Measurements from ENCODE around the gene ANKRD62.
"Not testable (repeated sequence)": the region's sequence is repeated elsewhere in the genome, so short reads cannot be mapped to it uniquely, and the experiment has no call there.

Gene ANKRD62

GRCh38 chr18:12066910-12067511 is 26.6 kb upstream of the ANKRD62 start:
- DNase-seq (ENCODE audit: low spot score), result no peak

- DNase-seq (ENCODE audit: low spot score), result no peak
Measured at GRCh38 chr18:12067671-12068070, 26.0 kb upstream of the ANKRD62 start.

GRCh38 chr18:12068316-12068949 is 25.2 kb upstream of the ANKRD62 start:
- not testable (repeated sequence) for DNase-seq (ENCODE audit: low spot score)

- no peak for DNase-seq (ENCODE audit: low spot score)
Measured at GRCh38 chr18:12068950-12069320, 24.7 kb upstream of the ANKRD62 start.

- DNase-seq (ENCODE audit: low spot score), result not testable (repeated sequence)
Measured at GRCh38 chr18:12071066-12071465, 22.6 kb upstream of the ANKRD62 start.

- DNase-seq (ENCODE audit: low spot score), result no peak
Measured at GRCh38 chr18:12072996-12073395, 20.6 kb upstream of the ANKRD62 start.

GRCh38 chr18:12074736-12075135 is 18.9 kb upstream of the ANKRD62 start:
- no peak for DNase-seq (ENCODE audit: low spot score)

GRCh38 chr18:12076424-12077140 is 17.1 kb upstream of the ANKRD62 start:
- DNase-seq (ENCODE audit: low spot score), result no peak

GRCh38 chr18:12077994-12078393 is 15.6 kb upstream of the ANKRD62 start:
- not testable (repeated sequence) for DNase-seq (ENCODE audit: low spot score)

- no peak for DNase-seq (ENCODE audit: low spot score)
Measured at GRCh38 chr18:12079491-12080237, 14.0 kb upstream of the ANKRD62 start.

GRCh38 chr18:12085136-12085535 is 8.5 kb upstream of the ANKRD62 start:
- DNase-seq (ENCODE audit: low spot score), result no peak

GRCh38 chr18:12085786-12086185 is 7.9 kb upstream of the ANKRD62 start:
- DNase-seq (ENCODE audit: low spot score), result no peak

- no peak for DNase-seq (ENCODE audit: low spot score)
Measured at GRCh38 chr18:12086249-12086648, 7.4 kb upstream of the ANKRD62 start.

GRCh38 chr18:12086677-12087470 is 6.8 kb upstream of the ANKRD62 start:
- no peak for DNase-seq (ENCODE audit: low spot score)

- DNase-seq (ENCODE audit: low spot score), result no peak
Measured at GRCh38 chr18:12087471-12088025, 6.1 kb upstream of the ANKRD62 start.

- no peak for DNase-seq (ENCODE audit: low spot score)
Measured at GRCh38 chr18:12088096-12088495, 5.5 kb upstream of the ANKRD62 start.

- DNase-seq (ENCODE audit: low spot score), result no peak
Measured at GRCh38 chr18:12088731-12089375, 4.8 kb upstream of the ANKRD62 start.

GRCh38 chr18:12091538-12092141 is 2.0 kb upstream of the ANKRD62 start:
- no peak for DNase-seq (ENCODE audit: low spot score)

GRCh38 chr18:12092398-12093229 is 1.0 kb upstream of the ANKRD62 start:
- DNase-seq (ENCODE audit: low spot score), result no peak

GRCh38 chr18:12098374-12098773 is 4.7 kb downstream of the ANKRD62 start:
- DNase-seq (ENCODE audit: low spot score), result no peak
